Natural killer cell treated with Interleukin-12 subunit alpha and Interleukin-12 subunit beta and Interleukin-15 and Interleukin-18, amount 100 ng/mL, for 72 hours (primary cell): ENCODE results near the gene RNASET2. TPM values are rescaled to one million over a fixed set of nuclear protein-coding genes. Genes with fewer than 3 reads are reported as not detected.
"Not testable (repeated sequence)": the region's sequence is repeated elsewhere in the genome, so short reads cannot be mapped to it uniquely, and the experiment has no call there.

Experiments used
- ATAC-seq, 2 donors: fragments of 150-1000 bp; cut with Tn5 transposase in 1 of 2; sonication (Bioruptor Pico), chemical (Tn5 transposase) in 1 of 2; 2 replicates each; pipeline ENCODE4 v1.10.0; 2021
- DNase-seq: peaks from one replicate; pipeline ENCODE4 v3.0.0; 2022; ENCODE audit warnings: low spot score
- H3K27ac Mint-ChIP-seq, 2 donors: 1 replicate in 1 of 2; 2 replicates in 1 of 2; pipeline ENCODE4 v1.8.0; 2022; ENCODE audit warnings: mixed read lengths in 2 of 2, mild to moderate bottlenecking in 1 of 2, moderate library complexity in 1 of 2
- H3K27me3 Mint-ChIP-seq, 2 donors: 1 replicate in 1 of 2; 2 replicates in 1 of 2; pipeline ENCODE4 v1.8.0; 2022; ENCODE audit warnings: mixed read lengths in 2 of 2
- H3K36me3 Mint-ChIP-seq: one replicate; pipeline ENCODE4 v1.8.0; 2022; ENCODE audit warnings: mixed read lengths
- H3K4me1 Mint-ChIP-seq, 2 donors: 1 replicate in 1 of 2; 2 replicates in 1 of 2; pipeline ENCODE4 v1.8.0; 2022; ENCODE audit warnings: low read depth in 2 of 2, mixed read lengths in 2 of 2, mild to moderate bottlenecking in 1 of 2
- H3K4me3 Mint-ChIP-seq: one replicate; pipeline ENCODE4 v1.8.0; 2022; ENCODE audit warnings: mixed read lengths
- H3K9me3 Mint-ChIP-seq: 2 replicates; pipeline ENCODE4 v1.8.0; 2022; ENCODE audit warnings: mixed read lengths
- total RNA-seq, 2 donors: library from RNA; stranded (reverse); gene quantifications; one replicate each; pipeline ENCODE4 v1.2.3, GENCODE V29; 2022

Gene RNASET2
- total RNA-seq, 2 donors from 2014 or later, result 18.1 to 50.6 TPM

GRCh38 chr6:166921570-166921969 is 34.8 kb downstream of the RNASET2 start:
- no peaks in the 10 kb centered on the region for H3K36me3 Mint-ChIP-seq
- no peak for DNase-seq
- no peak overlapping the region for H3K27ac Mint-ChIP-seq
- no peak for ATAC-seq
- no peaks in the 10 kb centered on the region for H3K27me3 Mint-ChIP-seq
- H3K4me1 Mint-ChIP-seq, result no peaks in the 10 kb centered on the region
- no peak overlapping the region for H3K4me3 Mint-ChIP-seq
- no peaks in the 10 kb centered on the region for H3K9me3 Mint-ChIP-seq

GRCh38 chr6:166916824-166917223 is 39.5 kb downstream of the RNASET2 start:
- Mint-ChIP-seq H3K4me1 (no peaks in the 10 kb centered on the region), H3K27me3 (no peaks in the 10 kb centered on the region), H3K27ac (no peak overlapping the region), H3K4me3 (no peak overlapping the region), H3K36me3 (no peaks in the 10 kb centered on the region), H3K9me3 (no peaks in the 10 kb centered on the region)
- DNase-seq, result no peak
- no peak for ATAC-seq

- ATAC-seq, H3K36me3 Mint-ChIP-seq, H3K4me3 Mint-ChIP-seq, H3K27me3 Mint-ChIP-seq, H3K9me3 Mint-ChIP-seq, H3K27ac Mint-ChIP-seq, DNase-seq, H3K4me1 Mint-ChIP-seq: not testable (repeated sequence)
These were observed 40.9 kb downstream of the RNASET2 start for GRCh38 chr6:166915484-166915883.

GRCh38 chr6:166914952-166915351 is 41.4 kb downstream of the RNASET2 start:
- H3K9me3 Mint-ChIP-seq, H3K36me3 Mint-ChIP-seq, H3K4me1 Mint-ChIP-seq, H3K27me3 Mint-ChIP-seq, H3K4me3 Mint-ChIP-seq, H3K27ac Mint-ChIP-seq, ATAC-seq, DNase-seq: not testable (repeated sequence)

GRCh38 chr6:166911248-166911677 is 45.1 kb downstream of the RNASET2 start:
- H3K27me3 Mint-ChIP-seq, result no peaks in the 10 kb centered on the region
- no peaks in the 10 kb centered on the region for H3K36me3 Mint-ChIP-seq
- no peak overlapping the region for H3K4me3 Mint-ChIP-seq
- no peak for DNase-seq
- peaks cover 17 to 25% of the 10 kb centered on the region in 2 donors for H3K4me1 Mint-ChIP-seq
- peak overlapping the region in 1 of 2 donors; percentile 1 for H3K27ac Mint-ChIP-seq
- ATAC-seq, result peak in 1 of 2 donors; percentile 69
- no peaks in the 10 kb centered on the region for H3K9me3 Mint-ChIP-seq

GRCh38 chr6:166910601-166911000 is 45.7 kb downstream of the RNASET2 start:
- Mint-ChIP-seq H3K4me3 (no peak overlapping the region), H3K36me3 (no peaks in the 10 kb centered on the region), H3K4me1 (peaks cover 17 to 25% of the 10 kb centered on the region in 2 donors), H3K27ac (no peak overlapping the region), H3K9me3 (no peaks in the 10 kb centered on the region), H3K27me3 (no peaks in the 10 kb centered on the region)
- no peak for DNase-seq
- no peak for ATAC-seq

- Mint-ChIP-seq H3K27ac (no peak overlapping the region), H3K4me1 (peaks cover 17 to 25% of the 10 kb centered on the region in 2 donors), H3K9me3 (no peaks in the 10 kb centered on the region), H3K4me3 (no peak overlapping the region), H3K27me3 (no peaks in the 10 kb centered on the region), H3K36me3 (no peaks in the 10 kb centered on the region)
- DNase-seq (no peak), ATAC-seq (no peak)
These were observed 47.5 kb downstream of the RNASET2 start for GRCh38 chr6:166908811-166909210.

GRCh38 chr6:166907871-166908806 is 48.2 kb downstream of the RNASET2 start:
- Mint-ChIP-seq H3K27ac (no peak overlapping the region), H3K4me1 (peaks cover 17 to 25% of the 10 kb centered on the region in 2 donors), H3K9me3 (no peaks in the 10 kb centered on the region), H3K4me3 (no peak overlapping the region), H3K36me3 (no peaks in the 10 kb centered on the region), H3K27me3 (no peaks in the 10 kb centered on the region)
- DNase-seq (no peak), ATAC-seq (no peak)

GRCh38 chr6:166907373-166907841 is 48.9 kb downstream of the RNASET2 start:
- no peak for DNase-seq
- H3K9me3 Mint-ChIP-seq, result no peaks in the 10 kb centered on the region
- no peak overlapping the region for H3K27ac Mint-ChIP-seq
- ATAC-seq, result peak in 1 of 2 donors; percentile 34
- no peaks in the 10 kb centered on the region for H3K36me3 Mint-ChIP-seq
- H3K27me3 Mint-ChIP-seq, result no peaks in the 10 kb centered on the region
- H3K4me1 Mint-ChIP-seq, result peaks cover 17 to 25% of the 10 kb centered on the region in 2 donors
- H3K4me3 Mint-ChIP-seq, result no peak overlapping the region

GRCh38 chr6:166906376-166907044 is 49.8 kb downstream of the RNASET2 start:
- DNase-seq (no peak), ATAC-seq (no peak)
- Mint-ChIP-seq H3K9me3 (no peaks in the 10 kb centered on the region), H3K4me3 (no peak overlapping the region), H3K36me3 (no peaks in the 10 kb centered on the region), H3K27me3 (no peaks in the 10 kb centered on the region), H3K27ac (no peak overlapping the region), H3K4me1 (peaks cover 16 to 22% of the 10 kb centered on the region in 2 donors)

- Mint-ChIP-seq H3K4me1 (peaks cover 12 to 19% of the 10 kb centered on the region in 2 donors), H3K4me3 (no peak overlapping the region), H3K27me3 (no peaks in the 10 kb centered on the region), H3K27ac (no peak overlapping the region), H3K36me3 (no peaks in the 10 kb centered on the region), H3K9me3 (no peaks in the 10 kb centered on the region)
- ATAC-seq (no peak), DNase-seq (no peak)
These were observed 50.7 kb downstream of the RNASET2 start for GRCh38 chr6:166905505-166906134.

- Mint-ChIP-seq H3K36me3 (no peaks in the 10 kb centered on the region), H3K27ac (no peak overlapping the region), H3K4me1 (peaks cover 14 to 19% of the 10 kb centered on the region in 2 donors), H3K27me3 (no peaks in the 10 kb centered on the region), H3K4me3 (no peak overlapping the region), H3K9me3 (no peaks in the 10 kb centered on the region)
- DNase-seq (no peak), ATAC-seq (no peak)
These were observed 51.3 kb downstream of the RNASET2 start for GRCh38 chr6:166905013-166905412.

- Mint-ChIP-seq H3K36me3 (no peaks in the 10 kb centered on the region), H3K4me3 (no peak overlapping the region)
- DNase-seq, result no peak
These were observed 52.1 kb downstream of the RNASET2 start for GRCh38 chr6:166904101-166904746.

More at GRCh38 chr6:166904101-166904746, 52.1 kb downstream of the RNASET2 start:
- peaks cover 17 to 18% of the 10 kb centered on the region in 2 donors for H3K4me1 Mint-ChIP-seq
- ATAC-seq, result no peak
- H3K27me3 Mint-ChIP-seq, result no peaks in the 10 kb centered on the region
- no peak overlapping the region for H3K27ac Mint-ChIP-seq
- peaks cover 3% of the 10 kb centered on the region for H3K9me3 Mint-ChIP-seq
